Measurements from ENCODE around the gene FAM50B. TPM values are rescaled to one million over a fixed set of nuclear protein-coding genes. Genes with fewer than 3 reads are reported as not detected.

The FAM50B gene
- total RNA-seq, 1 donor from 2014 or later, result 9.6 TPM

Other genes starting within 250 kb of the FAM50B start
- gene PXDC1, start 97.7 kb upstream of the FAM50B start, total RNA-seq, result 48.3 TPM
- not detected for gene FAM217A, start 229.8 kb downstream of the FAM50B start, total RNA-seq

Measured in sciatic nerve (tissue), 1 donor.